Uterus (tissue), 4 donors: ENCODE measurements around the gene ZNF516. TPM values are rescaled to one million over a fixed set of nuclear protein-coding genes. Genes with fewer than 3 reads are reported as not detected.

Source experiments
- DNase-seq, 2 donors: peaks; one replicate each; pipeline ENCODE4 v3.0.0-alpha.2; 2019 to 2020
- H3K27ac ChIP-seq, 2 donors: fragments of 200-600 bp; sonication (generic); 1 replicate in 1 of 2; 2 replicates in 1 of 2; pipeline ENCODE4 v1.5.1; 2016 to 2018
- H3K27me3 ChIP-seq, 2 donors: fragments of 200-600 bp; sonication (generic); one replicate each; pipeline ENCODE4 v1.5.1; 2018 to 2019; ENCODE audit warnings: control low read depth in 1 of 2
- H3K36me3 ChIP-seq, 2 donors: fragments of 200-600 bp; sonication (generic); one replicate each; pipeline ENCODE4 v1.5.1; 2019; ENCODE audit warnings: control low read depth in 1 of 2
- H3K4me1 ChIP-seq, 2 donors: fragments of 200-600 bp; sonication (generic); one replicate each; pipeline ENCODE4 v1.5.1; 2018 to 2019; ENCODE audit warnings: control low read depth in 1 of 2
- H3K4me3 ChIP-seq, 2 donors: fragments of 200-600 bp; sonication (generic); 1 replicate in 1 of 2; 2 replicates in 1 of 2; pipeline ENCODE4 v1.5.1; 2018 to 2019; ENCODE audit warnings: mild to moderate bottlenecking in 1 of 2
- H3K9me3 ChIP-seq, 2 donors: fragments of 200-600 bp; sonication (generic); one replicate each; pipeline ENCODE4 v1.5.1; 2019; ENCODE audit warnings: control low read depth in 1 of 2
- CTCF ChIP-seq, 4 experiments: fragments of 200-600 bp in 2 of 4; fragments of 450-650 bp in 2 of 4; sonication (generic) in 2 of 4; IDR thresholded peaks; one replicate each; pipeline ENCODE4 v1.5.1; 2016 to 2019; ENCODE audit warnings: antibody characterized with exemption in 4 of 4, mild to moderate bottlenecking in 2 of 4, moderate library complexity in 1 of 4
- POLR2A ChIP-seq, 2 donors: fragments of 450-650 bp; IDR thresholded peaks; one replicate each; pipeline ENCODE4 v1.6.1; 2016; ENCODE audit warnings: antibody characterized with exemption in 2 of 2, mild to moderate bottlenecking in 1 of 2, moderate library complexity in 1 of 2
- intact Hi-C: fragments of 100-400 bp; cut with DNase I; formaldehyde crosslinking; loops from one replicate; pipeline ENCODE4 v1.15.1; 2023; ENCODE audit warnings: low total_unique reads
- total RNA-seq, 4 donors: library from RNA; depleted of rRNA in 3 of 4; stranded (reverse); fragments of >200 nt in 3 of 4; gene quantifications; one replicate each; pipeline versions ENCODE4 v1.1.0 to v1.2.4, GENCODE V29; 2014 to 2023
- donor health status: DM: yes; HTN: yes; CAD: no.

The ZNF516 gene
- total RNA-seq, 4 donors from 2014 or later = 29.4 to 177 (median 65.7) TPM

- no peak overlapping the region for H3K27ac ChIP-seq
- no peak for TF ChIP-seq POLR2A (IDR thresholded peaks at IDR 0.05)
- no peak for TF ChIP-seq CTCF (IDR thresholded peaks at IDR 0.05)
- H3K4me3 ChIP-seq = no peak overlapping the region
- intact Hi-C loops = no loop called here
- no peaks in the 10 kb centered on the region for H3K27me3 ChIP-seq
- no peaks in the 10 kb centered on the region for H3K4me1 ChIP-seq
- no peaks in the 10 kb centered on the region for H3K36me3 ChIP-seq
- no peak for DNase-seq
- no peaks in the 10 kb centered on the region for H3K9me3 ChIP-seq
These were observed 146.6 kb downstream of the ZNF516 start for GRCh38 chr18:76348267-76349066.

- DNase-seq = no peak
- Histone ChIP-seq H3K36me3 (no peaks in the 10 kb centered on the region), H3K4me1 (no peaks in the 10 kb centered on the region), H3K9me3 (no peaks in the 10 kb centered on the region), H3K27ac (no peak overlapping the region), H3K4me3 (no peak overlapping the region), H3K27me3 (no peaks in the 10 kb centered on the region)
- TF ChIP-seq CTCF (IDR thresholded peaks at IDR 0.05) = no peak
- TF ChIP-seq POLR2A (IDR thresholded peaks at IDR 0.05) = no peak
- intact Hi-C loops = no loop called here
These were observed 147.7 kb downstream of the ZNF516 start for GRCh38 chr18:76347341-76347740.

GRCh38 chr18:76346490-76347130, 148.4 kb downstream of the ZNF516 start:
- H3K9me3 ChIP-seq = no peaks in the 10 kb centered on the region
- no peak overlapping the region for H3K27ac ChIP-seq
- intact Hi-C loops = no loop called here
- H3K4me3 ChIP-seq = no peak overlapping the region
- H3K4me1 ChIP-seq = no peaks in the 10 kb centered on the region
- TF ChIP-seq POLR2A (IDR thresholded peaks at IDR 0.05) = no peak
- no peak for TF ChIP-seq CTCF (IDR thresholded peaks at IDR 0.05)
- no peaks in the 10 kb centered on the region for H3K36me3 ChIP-seq
- no peak for DNase-seq
- no peaks in the 10 kb centered on the region for H3K27me3 ChIP-seq

- no peak overlapping the region for H3K27ac ChIP-seq
- TF ChIP-seq CTCF (IDR thresholded peaks at IDR 0.05) (no peak), POLR2A (IDR thresholded peaks at IDR 0.05) (no peak)
- H3K4me1 ChIP-seq = no peaks in the 10 kb centered on the region
- no peaks in the 10 kb centered on the region for H3K36me3 ChIP-seq
- no peaks in the 10 kb centered on the region for H3K9me3 ChIP-seq
- H3K4me3 ChIP-seq = no peak overlapping the region
- H3K27me3 ChIP-seq = no peaks in the 10 kb centered on the region
- DNase-seq = no peak
- intact Hi-C loops = no loop called here
These were observed 149.1 kb downstream of the ZNF516 start for GRCh38 chr18:76345901-76346300.

GRCh38 chr18:76343938-76344569, 151.0 kb downstream of the ZNF516 start:
- Histone ChIP-seq H3K36me3 (no peaks in the 10 kb centered on the region), H3K27ac (no peak overlapping the region), H3K27me3 (no peaks in the 10 kb centered on the region), H3K9me3 (no peaks in the 10 kb centered on the region), H3K4me1 (no peaks in the 10 kb centered on the region), H3K4me3 (no peak overlapping the region)
- TF ChIP-seq POLR2A (IDR thresholded peaks at IDR 0.05) = no peak
- no peak for TF ChIP-seq CTCF (IDR thresholded peaks at IDR 0.05)
- intact Hi-C loops = no loop called here
- DNase-seq = no peak
